Natural killer cell (primary cell): ENCODE measurements around the gene GPR55. TPM values are rescaled to one million over a fixed set of nuclear protein-coding genes. Genes with fewer than 3 reads are reported as not detected.

Experiments
- ATAC-seq, 3 donors: fragments of 150-1000 bp in 2 of 3; fragments of 200-7000 bp in 1 of 3; cut with Tn5 transposase; 1 replicate in 1 of 3; 2 replicates in 2 of 3; pipeline ENCODE4 v1.10.0; 2021; ENCODE audit warnings: mild to moderate bottlenecking in 2 of 3, moderate library complexity in 2 of 3
- DNase-seq, 2 donors: peaks; one replicate each; pipeline versions ENCODE4 v3.0.0 to v3.0.0-alpha.2; 2013 to 2021; ENCODE audit warnings: mixed read lengths in 1 of 2
- H3K27ac ChIP-seq: one replicate; pipeline ENCODE4 v1.5.1; 2013; ENCODE audit warnings: mild to moderate bottlenecking, low read length
- H3K27me3 ChIP-seq: one replicate; pipeline ENCODE4 v1.6.1; 2013; ENCODE audit warnings: low read length; ENCODE audit not compliant: control insufficient read depth, insufficient read depth
- H3K36me3 ChIP-seq: one replicate; pipeline ENCODE4 v1.6.1; 2013; ENCODE audit warnings: low read length; ENCODE audit not compliant: control insufficient read depth, insufficient read depth
- H3K4me1 ChIP-seq: one replicate; pipeline ENCODE4 v1.6.1; 2013; ENCODE audit warnings: low read length; ENCODE audit not compliant: control insufficient read depth, insufficient read depth
- H3K4me3 ChIP-seq: one replicate; pipeline ENCODE4 v1.5.1; 2013; ENCODE audit warnings: low read length
- H3K9me3 ChIP-seq: one replicate; pipeline ENCODE4 v1.6.1; 2013; ENCODE audit warnings: low read length; ENCODE audit not compliant: control insufficient read depth, insufficient read depth
- H3K27ac Mint-ChIP-seq, 2 donors: one replicate each; pipeline ENCODE4 v1.8.0; 2022; ENCODE audit warnings: mild to moderate bottlenecking in 2 of 2, mixed read lengths in 2 of 2, moderate library complexity in 1 of 2
- H3K27me3 Mint-ChIP-seq, 2 donors: one replicate each; pipeline ENCODE4 v1.8.0; 2022; ENCODE audit warnings: low read depth in 2 of 2, mixed read lengths in 2 of 2
- H3K36me3 Mint-ChIP-seq: one replicate; pipeline ENCODE4 v1.8.0; 2022; ENCODE audit warnings: mixed read lengths
- H3K4me1 Mint-ChIP-seq, 2 donors: one replicate each; pipeline ENCODE4 v1.8.0; 2022; ENCODE audit warnings: mixed read lengths in 2 of 2
- H3K4me3 Mint-ChIP-seq: one replicate; pipeline ENCODE4 v1.8.0; 2022; ENCODE audit warnings: mild to moderate bottlenecking, moderate library complexity, mixed read lengths
- H3K9me3 Mint-ChIP-seq, 2 donors: one replicate each; pipeline ENCODE4 v1.8.0; 2022; ENCODE audit warnings: mixed read lengths in 2 of 2
- CTCF ChIP-seq: fragments of 200-600 bp; IDR thresholded peaks from one replicate; pipeline ENCODE4 v1.8.0; 2022; ENCODE audit warnings: antibody characterized with exemption
- WGBS: methylation state at CpG from one replicate; pipeline ENCODE4 v1.1.7; 2013; ENCODE audit warnings: missing lambda C conversion rate; ENCODE audit not compliant: insufficient coverage; 5-methylcytosine and 5-hydroxymethylcytosine counted together
- intact Hi-C: fragments of 100-400 bp; cut with micrococcal nuclease; formaldehyde crosslinking; loops from one replicate; pipeline ENCODE4 v1.14.2; 2022
- total RNA-seq, 4 donors: library from RNA; stranded (reverse); fragments of 120-200 nt in 1 of 4; gene quantifications; one replicate each; pipeline versions ENCODE4 v1.2.3 to v1.2.4, GENCODE V29; 2013 to 2022

The GPR55 gene
- total RNA-seq, 3 donors from 2014 or later (not counting 1 experiment from before 2014, with no cell fraction given), result 0.09 to 1.1 (median 0.40) TPM

- Mint-ChIP-seq H3K36me3 (no peaks in the 10 kb centered on the region), H3K4me3 (no peak overlapping the region), H3K27me3 (peaks cover 32 to 69% of the 10 kb centered on the region in 2 donors), H3K27ac (no peak overlapping the region), H3K9me3 (no peaks in the 10 kb centered on the region), H3K4me1 (no peaks in the 10 kb centered on the region)
- Histone ChIP-seq H3K27me3 (peaks cover 3% of the 10 kb centered on the region), H3K4me3 (no peak overlapping the region), H3K9me3 (no peaks in the 10 kb centered on the region), H3K36me3 (no peaks in the 10 kb centered on the region), H3K27ac (no peak overlapping the region), H3K4me1 (no peaks in the 10 kb centered on the region)
- 93% methylated on average over 36 of the region's 36 CpGs for WGBS
- intact Hi-C loops, result no loop called here
- DNase-seq (no peak), ATAC-seq (peak in 1 of 3 donors; percentile 21)
- no peak for TF ChIP-seq CTCF
Measured at GRCh38 chr2:230964136-230964730, 39.2 kb upstream of the GPR55 start.

- Mint-ChIP-seq H3K9me3 (no peaks in the 10 kb centered on the region), H3K4me3 (no peak overlapping the region), H3K4me1 (peaks cover 14% of the 10 kb centered on the region in 2 donors), H3K27me3 (peaks cover 45 to 77% of the 10 kb centered on the region in 2 donors), H3K27ac (no peak overlapping the region), H3K36me3 (no peaks in the 10 kb centered on the region)
- Histone ChIP-seq H3K4me3 (no peak overlapping the region), H3K9me3 (no peaks in the 10 kb centered on the region), H3K36me3 (no peaks in the 10 kb centered on the region), H3K27me3 (peaks cover 26% of the 10 kb centered on the region), H3K27ac (no peak overlapping the region), H3K4me1 (peaks cover 8% of the 10 kb centered on the region)
- DNase-seq (no peak), ATAC-seq (no peak)
- 50% methylated on average over 2 of the region's 3 CpGs for WGBS
- TF ChIP-seq CTCF, result no peak
- intact Hi-C loops, result no loop called here
Measured at GRCh38 chr2:230961091-230961491, 36.0 kb upstream of the GPR55 start.

- H3K4me3 Mint-ChIP-seq, result no peak overlapping the region
- peaks cover 50 to 78% of the 10 kb centered on the region in 2 donors for H3K27me3 Mint-ChIP-seq
- no peak for ATAC-seq
- no peak overlapping the region for H3K27ac Mint-ChIP-seq
- no peak overlapping the region for H3K4me3 ChIP-seq
- no peaks in the 10 kb centered on the region for H3K9me3 Mint-ChIP-seq
- intact Hi-C loops, result no loop called here
- H3K27me3 ChIP-seq, result peaks cover 33% of the 10 kb centered on the region
- no peaks in the 10 kb centered on the region for H3K36me3 ChIP-seq
- 63% methylated on average over 1 of the region's 1 CpG for WGBS
- peaks cover 14% of the 10 kb centered on the region in 2 donors for H3K4me1 Mint-ChIP-seq
- no peaks in the 10 kb centered on the region for H3K9me3 ChIP-seq
- H3K4me1 ChIP-seq, result peaks cover 8% of the 10 kb centered on the region
- DNase-seq, result no peak
- no peak for TF ChIP-seq CTCF
- H3K36me3 Mint-ChIP-seq, result no peaks in the 10 kb centered on the region
- H3K27ac ChIP-seq, result no peak overlapping the region
Measured at GRCh38 chr2:230960026-230960425, 35.0 kb upstream of the GPR55 start.
